Spleen (tissue), 7 donors: ENCODE data around the gene PHF20.

Source experiments
- POLR2AphosphoS5 ChIP-seq, 3 donors: sonication (generic); formaldehyde crosslinking; IDR thresholded peaks; one replicate each; pipeline ENCODE4 v1.5.1; 2017; ENCODE audit warnings: antibody characterized with exemption in 3 of 3
- TF ChIP-seq, protein P1 (sequence below), 11 experiments: fragments of 200-600 bp in 7 of 11; fragments of 450-650 bp in 4 of 11; sonication (generic) in 4 of 11; IDR thresholded peaks in 8 of 11; conservative IDR thresholded peaks in 3 of 11; 1 replicate in 7 of 11; 2 replicates in 4 of 11; pipeline versions ENCODE4 v1.4.0 to v1.8.0; 2016 to 2021; ENCODE audit warnings: antibody characterized with exemption in 11 of 11, inconsistent platforms in 4 of 11, mild to moderate bottlenecking in 1 of 11
- donor health status: DM: no; HTN: no; CAD: no; lungs with moderate emphysema.
- donor health status: DM: no; HTN: no; CAD: no.
- donor health status: DM: no; HTN: no; CAD: no.

DNA sequence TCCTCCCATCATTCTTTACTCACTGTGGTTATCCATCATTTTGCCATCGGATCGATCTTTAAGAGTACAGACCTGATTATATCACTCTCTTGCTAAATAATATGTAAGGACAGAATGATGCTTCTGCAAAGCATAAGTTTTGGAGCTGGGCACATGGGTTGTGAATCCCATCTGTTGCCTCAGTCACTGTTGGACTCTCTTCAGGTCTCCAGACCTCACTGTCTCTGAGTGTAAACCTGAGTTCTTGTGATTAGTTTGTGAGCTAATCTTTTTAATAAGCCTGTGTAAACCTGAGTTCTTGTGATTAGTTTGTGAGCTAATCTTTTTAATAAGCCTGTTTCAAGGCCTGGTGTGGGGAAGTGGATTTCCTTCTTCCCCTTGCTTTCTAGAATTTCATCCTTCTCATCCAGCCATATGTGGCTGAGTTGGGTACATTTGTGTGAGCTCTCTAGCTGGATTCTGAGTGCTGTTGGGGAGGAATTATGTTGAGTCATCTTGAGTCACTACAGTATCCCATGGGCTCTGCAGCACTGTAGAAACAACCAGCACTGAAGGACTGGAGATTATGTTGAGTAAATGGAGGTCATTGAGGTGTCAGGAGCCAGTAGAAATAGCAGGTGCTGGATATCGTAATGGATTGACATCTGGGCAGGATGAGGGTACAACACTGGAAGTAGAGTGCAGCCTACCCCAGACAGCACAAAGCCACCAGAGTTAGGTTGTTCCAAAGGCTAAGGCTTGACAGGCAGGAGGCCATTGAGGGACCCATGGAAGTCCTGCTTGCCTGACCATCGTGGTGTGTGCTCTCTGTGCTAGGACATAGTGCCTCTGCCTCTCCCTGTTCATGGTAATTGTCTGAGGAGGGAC lies 130.1 kb downstream of the PHF20 start:
- TF ChIP-seq POLR2AphosphoS5 (IDR thresholded peaks at IDR 0.05): no peak
- TF ChIP-seq, protein P1, sequence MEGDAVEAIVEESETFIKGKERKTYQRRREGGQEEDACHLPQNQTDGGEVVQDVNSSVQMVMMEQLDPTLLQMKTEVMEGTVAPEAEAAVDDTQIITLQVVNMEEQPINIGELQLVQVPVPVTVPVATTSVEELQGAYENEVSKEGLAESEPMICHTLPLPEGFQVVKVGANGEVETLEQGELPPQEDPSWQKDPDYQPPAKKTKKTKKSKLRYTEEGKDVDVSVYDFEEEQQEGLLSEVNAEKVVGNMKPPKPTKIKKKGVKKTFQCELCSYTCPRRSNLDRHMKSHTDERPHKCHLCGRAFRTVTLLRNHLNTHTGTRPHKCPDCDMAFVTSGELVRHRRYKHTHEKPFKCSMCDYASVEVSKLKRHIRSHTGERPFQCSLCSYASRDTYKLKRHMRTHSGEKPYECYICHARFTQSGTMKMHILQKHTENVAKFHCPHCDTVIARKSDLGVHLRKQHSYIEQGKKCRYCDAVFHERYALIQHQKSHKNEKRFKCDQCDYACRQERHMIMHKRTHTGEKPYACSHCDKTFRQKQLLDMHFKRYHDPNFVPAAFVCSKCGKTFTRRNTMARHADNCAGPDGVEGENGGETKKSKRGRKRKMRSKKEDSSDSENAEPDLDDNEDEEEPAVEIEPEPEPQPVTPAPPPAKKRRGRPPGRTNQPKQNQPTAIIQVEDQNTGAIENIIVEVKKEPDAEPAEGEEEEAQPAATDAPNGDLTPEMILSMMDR (IDR thresholded peaks at IDR 0.05 in 8 of 11, conservative IDR thresholded peaks at IDR 0.05 in 3 of 11): no peak
